Activated CD4-positive, alpha-beta T cell treated with anti-CD3 and anti-CD28 coated beads, Interleukin-2, amount 10 ng/mL, durations not matched to agents 24 days and 14 days (primary cell): Measurements from ENCODE around the gene PRKAG2. TPM values are rescaled to one million over a fixed set of nuclear protein-coding genes. Genes with fewer than 3 reads are reported as not detected.

Experiments used
- DNase-seq: peaks from one replicate; pipeline ENCODE4 v3.0.0; 2022
- H3K27ac Mint-ChIP-seq: one replicate; pipeline ENCODE4 v1.8.0; 2022; ENCODE audit warnings: mild to moderate bottlenecking, mixed read lengths
- H3K27me3 Mint-ChIP-seq: one replicate; pipeline ENCODE4 v1.8.0; 2022; ENCODE audit warnings: mixed read lengths
- H3K36me3 Mint-ChIP-seq: one replicate; pipeline ENCODE4 v1.8.0; 2022; ENCODE audit warnings: low read depth, mild to moderate bottlenecking, mixed read lengths
- H3K4me1 Mint-ChIP-seq: one replicate; pipeline ENCODE4 v1.8.0; 2021; ENCODE audit warnings: mixed read lengths
- H3K4me3 Mint-ChIP-seq: one replicate; pipeline ENCODE4 v1.8.0; 2022; ENCODE audit warnings: mild to moderate bottlenecking, moderate library complexity, mixed read lengths
- H3K9me3 Mint-ChIP-seq: one replicate; pipeline ENCODE4 v1.8.0; 2021; ENCODE audit warnings: mixed read lengths
- intact Hi-C: fragments of 100-400 bp; cut with micrococcal nuclease; formaldehyde crosslinking; loops from one replicate; pipeline ENCODE4 v1.15.1; 2023
- total RNA-seq: library from RNA; stranded (reverse); gene quantifications from 2 replicates; pipeline ENCODE4 v1.2.3, GENCODE V29; 2022

PRKAG2 gene
- total RNA-seq, 1 donor from 2014 or later: 14.3 TPM

- no peaks in the 10 kb centered on the region for H3K4me1 Mint-ChIP-seq
- H3K27ac Mint-ChIP-seq: no peak overlapping the region
- DNase-seq: no peak
- H3K27me3 Mint-ChIP-seq: no peaks in the 10 kb centered on the region
- intact Hi-C loops: no loop called here
- H3K9me3 Mint-ChIP-seq: no peaks in the 10 kb centered on the region
- H3K4me3 Mint-ChIP-seq: no peak overlapping the region
- no peaks in the 10 kb centered on the region for H3K36me3 Mint-ChIP-seq
These were observed 99.4 kb downstream of the PRKAG2 start for GRCh38 chr7:151777495-151777880.

GRCh38 chr7:151776876-151777494 is 99.9 kb downstream of the PRKAG2 start:
- Mint-ChIP-seq H3K9me3 (no peaks in the 10 kb centered on the region), H3K27ac (no peak overlapping the region), H3K4me1 (no peaks in the 10 kb centered on the region), H3K36me3 (no peaks in the 10 kb centered on the region), H3K27me3 (peaks cover 3% of the 10 kb centered on the region), H3K4me3 (no peak overlapping the region)
- no peak for DNase-seq
- intact Hi-C loops: no loop called here

DNA sequence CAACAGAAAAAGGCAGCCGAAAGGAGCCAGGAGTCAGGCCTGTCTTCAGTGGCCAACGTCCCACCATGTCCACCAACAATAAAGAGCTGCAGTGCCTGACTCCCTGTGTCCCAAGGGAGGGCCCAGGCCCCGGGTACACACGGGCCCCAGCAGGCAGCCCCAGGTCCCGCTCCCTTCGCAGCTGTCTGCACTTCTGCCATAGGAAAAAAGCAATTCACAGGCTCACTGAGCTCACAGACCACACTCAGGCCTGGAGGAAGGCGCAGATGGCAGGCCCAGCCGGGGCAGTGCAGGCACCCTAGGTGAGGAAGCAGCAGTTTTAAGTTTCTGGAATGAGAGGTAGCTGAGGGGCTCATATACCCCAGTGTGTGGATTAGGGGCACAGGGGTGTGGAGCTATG is 100.5 kb downstream of the PRKAG2 start:
- no peaks in the 10 kb centered on the region for H3K9me3 Mint-ChIP-seq
- no peak overlapping the region for H3K4me3 Mint-ChIP-seq
- no peaks in the 10 kb centered on the region for H3K36me3 Mint-ChIP-seq
- H3K4me1 Mint-ChIP-seq: peaks cover 2% of the 10 kb centered on the region
- no peak for DNase-seq
- intact Hi-C loops: no loop called here
- H3K27ac Mint-ChIP-seq: no peak overlapping the region
- H3K27me3 Mint-ChIP-seq: peaks cover 3% of the 10 kb centered on the region

- Mint-ChIP-seq H3K9me3 (no peaks in the 10 kb centered on the region), H3K27me3 (peaks cover 3% of the 10 kb centered on the region), H3K36me3 (no peaks in the 10 kb centered on the region), H3K4me1 (peaks cover 3% of the 10 kb centered on the region), H3K4me3 (no peak overlapping the region), H3K27ac (no peak overlapping the region)
- intact Hi-C loops: no loop called here
- DNase-seq: no peak
These were observed 101.1 kb downstream of the PRKAG2 start for GRCh38 chr7:151775547-151776443.

GRCh38 chr7:151774951-151775350 is 102.0 kb downstream of the PRKAG2 start:
- Mint-ChIP-seq H3K9me3 (no peaks in the 10 kb centered on the region), H3K27ac (no peak overlapping the region), H3K4me3 (no peak overlapping the region), H3K4me1 (peaks cover 7% of the 10 kb centered on the region), H3K36me3 (no peaks in the 10 kb centered on the region), H3K27me3 (peaks cover 3% of the 10 kb centered on the region)
- DNase-seq: no peak
- intact Hi-C loops: no loop called here

DNA sequence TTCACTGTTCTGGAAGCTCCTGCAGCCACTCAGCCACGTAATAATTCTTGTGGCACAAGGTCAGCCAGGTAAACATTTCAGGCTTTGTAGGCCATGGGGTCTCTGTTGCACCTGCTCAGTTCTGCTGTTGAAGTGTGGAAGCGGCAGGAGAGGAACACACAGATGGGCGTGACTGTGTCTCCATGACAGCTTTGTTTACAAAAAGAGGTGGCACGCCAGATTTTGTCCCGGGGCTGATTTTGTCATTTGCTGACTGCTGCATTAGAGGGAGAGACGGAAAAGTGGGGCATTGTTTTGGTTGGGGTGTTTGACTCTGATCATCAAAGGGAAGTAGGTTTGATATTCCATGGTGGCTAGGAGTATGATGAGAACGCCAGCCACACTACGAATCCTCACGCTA is 103.1 kb downstream of the PRKAG2 start:
- no peak overlapping the region for H3K4me3 Mint-ChIP-seq
- DNase-seq: no peak
- intact Hi-C loops: no loop called here
- H3K4me1 Mint-ChIP-seq: peaks cover 16% of the 10 kb centered on the region
- H3K9me3 Mint-ChIP-seq: no peaks in the 10 kb centered on the region
- no peak overlapping the region for H3K27ac Mint-ChIP-seq
- peaks cover 3% of the 10 kb centered on the region for H3K27me3 Mint-ChIP-seq
- H3K36me3 Mint-ChIP-seq: no peaks in the 10 kb centered on the region

GRCh38 chr7:151770232-151770631 is 106.7 kb downstream of the PRKAG2 start:
- H3K9me3 Mint-ChIP-seq: peaks cover 4% of the 10 kb centered on the region
- H3K4me1 Mint-ChIP-seq: peaks cover 33% of the 10 kb centered on the region
- H3K27ac Mint-ChIP-seq: peak overlapping the region; percentile 45
- peaks cover 2% of the 10 kb centered on the region for H3K36me3 Mint-ChIP-seq
- no peak overlapping the region for H3K4me3 Mint-ChIP-seq
- H3K27me3 Mint-ChIP-seq: peaks cover 3% of the 10 kb centered on the region
- intact Hi-C loops: no loop called here
- DNase-seq: no peak

- peak; percentile 81 for DNase-seq
- peaks cover 36% of the 10 kb centered on the region for H3K4me1 Mint-ChIP-seq
- peaks cover 4% of the 10 kb centered on the region for H3K9me3 Mint-ChIP-seq
- peak overlapping the region; percentile 83 for H3K27ac Mint-ChIP-seq
- H3K36me3 Mint-ChIP-seq: peaks cover 2% of the 10 kb centered on the region
- H3K27me3 Mint-ChIP-seq: peaks cover 3% of the 10 kb centered on the region
- intact Hi-C loops: no loop called here
- H3K4me3 Mint-ChIP-seq: peak overlapping the region; percentile 75
These were observed 107.6 kb downstream of the PRKAG2 start for GRCh38 chr7:151769188-151769821.

DNA sequence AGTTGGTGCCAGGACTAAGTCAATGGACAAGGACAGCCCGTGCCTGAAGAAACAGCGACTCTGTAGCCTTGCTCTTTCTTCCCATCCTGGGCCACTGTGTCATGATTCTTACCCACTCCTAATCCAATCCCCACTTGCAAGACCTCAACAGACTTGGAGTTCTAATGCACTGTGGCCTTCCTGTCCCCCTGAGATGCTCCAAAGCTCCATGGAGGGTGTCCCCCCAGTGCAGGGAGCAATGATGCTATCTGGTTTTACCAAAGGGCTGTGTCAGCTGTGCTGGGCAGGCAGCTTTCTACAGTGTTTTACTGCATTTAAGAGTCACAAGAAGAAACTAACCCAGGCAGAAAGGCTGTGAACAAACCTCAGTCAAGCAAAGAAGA is 108.1 kb downstream of the PRKAG2 start:
- DNase-seq: no peak
- H3K4me1 Mint-ChIP-seq: peaks cover 36% of the 10 kb centered on the region

GRCh38 chr7:151767557-151767956 is 109.4 kb downstream of the PRKAG2 start:
- peaks cover 3% of the 10 kb centered on the region for H3K27me3 Mint-ChIP-seq
- H3K27ac Mint-ChIP-seq: no peak overlapping the region
- H3K36me3 Mint-ChIP-seq: peaks cover 2% of the 10 kb centered on the region
- no peak for DNase-seq
- intact Hi-C loops: no loop called here
- H3K4me3 Mint-ChIP-seq: no peak overlapping the region
- H3K9me3 Mint-ChIP-seq: peaks cover 4% of the 10 kb centered on the region
- H3K4me1 Mint-ChIP-seq: peaks cover 36% of the 10 kb centered on the region

More for the DNA sequence above, 108.1 kb downstream of the PRKAG2 start:
- Mint-ChIP-seq H3K4me3 (peak overlapping the region; percentile 75), H3K27me3 (peaks cover 3% of the 10 kb centered on the region), H3K36me3 (peaks cover 2% of the 10 kb centered on the region), H3K27ac (peak overlapping the region; percentile 83), H3K9me3 (peaks cover 4% of the 10 kb centered on the region)
- intact Hi-C loops: no loop called here

GRCh38 chr7:151764056-151764920 is 112.6 kb downstream of the PRKAG2 start:
- H3K27ac Mint-ChIP-seq: no peak overlapping the region
- intact Hi-C loops: no loop called here

GRCh38 chr7:151763420-151763984 is 113.4 kb downstream of the PRKAG2 start:
- Mint-ChIP-seq H3K4me1 (peaks cover 25% of the 10 kb centered on the region), H3K9me3 (peaks cover 4% of the 10 kb centered on the region), H3K4me3 (no peak overlapping the region), H3K27ac (no peak overlapping the region), H3K36me3 (peaks cover 2% of the 10 kb centered on the region), H3K27me3 (peaks cover 5% of the 10 kb centered on the region)
- intact Hi-C loops: no loop called here
- DNase-seq: no peak

More at GRCh38 chr7:151764056-151764920, 112.6 kb downstream of the PRKAG2 start:
- Mint-ChIP-seq H3K4me3 (no peak overlapping the region), H3K27me3 (peaks cover 3% of the 10 kb centered on the region), H3K36me3 (peaks cover 2% of the 10 kb centered on the region), H3K4me1 (peaks cover 31% of the 10 kb centered on the region), H3K9me3 (peaks cover 4% of the 10 kb centered on the region)
- no peak for DNase-seq

- intact Hi-C loops: no loop called here
These were observed 114.2 kb downstream of the PRKAG2 start for GRCh38 chr7:151762583-151763245.

More at GRCh38 chr7:151762583-151763245, 114.2 kb downstream of the PRKAG2 start:
- H3K9me3 Mint-ChIP-seq: peaks cover 4% of the 10 kb centered on the region
- no peak overlapping the region for H3K27ac Mint-ChIP-seq
- peaks cover 2% of the 10 kb centered on the region for H3K36me3 Mint-ChIP-seq
- DNase-seq: no peak
- no peak overlapping the region for H3K4me3 Mint-ChIP-seq
- peaks cover 17% of the 10 kb centered on the region for H3K4me1 Mint-ChIP-seq
- peaks cover 5% of the 10 kb centered on the region for H3K27me3 Mint-ChIP-seq
